Neural progenitor cell (in vitro differentiated cells): ENCODE measurements around the gene DHRS9.

ENCODE experiments used
- CTCF ChIP-seq: fragments of 200-600 bp; sonication (generic); IDR thresholded peaks from 2 replicates; pipeline ENCODE4 v1.5.1; 2017; ENCODE audit warnings: antibody characterized with exemption, mild to moderate bottlenecking
- EZH2 ChIP-seq: fragments of 200-600 bp; sonication (generic); IDR thresholded peaks from 2 replicates; pipeline ENCODE4 v1.6.1; 2017; ENCODE audit warnings: antibody characterized with exemption, mild to moderate bottlenecking, moderate library complexity

- TF ChIP-seq CTCF (no peak), EZH2 (no peak)
Measured at GRCh38 chr2:169072163-169072925, 3.0 kb downstream of the DHRS9 start.
